ENCODE data around the gene WHRN.

Gene WHRN

DNA sequence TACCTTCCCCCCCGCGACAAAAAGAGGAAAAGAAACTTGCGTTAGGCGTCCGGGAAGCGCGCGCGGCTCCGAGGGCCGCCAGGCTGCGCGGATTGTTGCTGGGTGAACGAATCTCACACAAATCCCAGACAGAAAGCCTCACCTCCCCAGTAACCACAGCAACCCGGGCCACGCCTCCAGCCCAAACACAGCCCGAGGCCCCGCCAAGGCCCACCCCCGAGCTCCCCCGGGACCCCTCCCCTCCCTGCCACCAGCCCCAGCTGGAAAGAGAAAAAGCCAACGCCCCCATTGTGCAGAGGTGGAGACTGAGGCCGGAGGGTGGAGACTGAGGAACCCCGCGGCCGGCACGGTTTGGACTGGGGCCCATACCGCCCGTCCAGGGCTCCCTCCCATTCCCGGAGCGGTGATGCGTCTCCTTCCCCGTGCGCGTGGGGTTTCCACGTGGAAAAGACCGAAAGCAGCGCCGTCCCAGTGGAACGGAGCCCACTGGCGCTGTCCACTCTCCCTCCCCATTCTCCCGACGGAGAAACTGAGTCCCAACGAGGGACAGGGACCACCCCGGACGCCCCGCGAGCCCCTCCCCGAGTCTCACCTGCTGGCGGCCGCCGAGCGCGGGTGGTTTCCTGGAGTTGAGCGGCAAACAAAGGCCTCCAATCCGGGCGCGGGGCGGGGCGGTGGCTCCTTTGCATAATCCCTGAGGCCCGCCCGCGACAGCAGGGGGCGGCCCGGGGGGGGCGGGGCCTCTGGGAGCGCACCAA is 107.2 kb downstream of the WHRN start:
- peak; percentile 93 for DNase-seq (ENCODE audit: low spot score)

DNA sequence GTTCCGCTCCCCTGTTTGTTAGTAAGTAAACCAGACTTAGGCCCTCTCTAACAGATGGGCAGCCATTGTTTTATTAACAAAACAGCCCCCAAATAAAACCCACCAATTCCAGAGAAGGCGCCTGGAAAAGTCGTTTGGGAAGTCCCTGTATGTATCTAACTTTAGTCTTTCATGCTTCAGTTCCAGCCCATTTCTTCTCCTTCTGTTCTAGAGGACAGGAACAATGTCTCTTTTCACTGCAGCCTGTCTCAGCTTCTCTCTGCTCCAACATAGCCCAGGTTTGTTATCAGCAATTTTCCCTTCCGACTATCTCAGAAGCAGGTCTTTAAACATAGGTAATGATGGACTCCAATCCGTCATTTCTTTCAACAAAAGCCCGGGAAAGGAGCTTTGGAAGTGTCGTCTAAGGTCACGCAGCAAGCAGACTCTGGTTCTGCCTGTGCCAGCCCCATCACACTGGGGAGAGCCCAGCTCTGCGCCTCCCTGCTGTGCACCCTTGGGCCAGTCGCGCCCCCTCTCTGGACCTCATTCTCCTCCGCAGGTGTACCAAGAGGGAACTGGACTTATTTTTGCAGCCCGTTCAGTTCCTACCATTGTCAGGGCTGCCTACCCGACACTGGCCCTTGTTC is 107.9 kb downstream of the WHRN start:
- no peak for DNase-seq (ENCODE audit: low spot score)

- DNase-seq (ENCODE audit: low spot score), result no peak
These were observed 108.6 kb downstream of the WHRN start for GRCh38 chr9:114396558-114397218.

DNA sequence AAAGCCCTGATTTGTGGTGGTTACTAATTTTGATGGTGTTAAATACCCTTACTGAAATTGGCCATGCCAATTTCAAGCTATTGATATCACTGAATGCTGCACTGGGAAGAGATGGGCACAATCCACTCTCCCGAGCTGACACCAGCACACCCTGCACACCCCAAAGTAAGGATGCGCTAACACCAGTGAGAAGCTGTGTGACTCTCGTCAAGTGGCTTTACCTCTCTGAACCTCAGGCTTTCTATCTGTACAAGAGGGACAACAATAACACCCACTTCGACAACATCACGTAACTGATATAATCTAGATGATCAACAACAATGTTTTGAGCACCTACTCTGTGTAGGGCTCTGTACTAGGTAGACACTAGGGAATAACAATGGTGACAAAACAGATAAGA is 109.5 kb downstream of the WHRN start:
- DNase-seq (ENCODE audit: low spot score), result no peak

- no peak for DNase-seq (ENCODE audit: low spot score)
These were observed 110.0 kb downstream of the WHRN start for GRCh38 chr9:114395334-114395617.

DNA sequence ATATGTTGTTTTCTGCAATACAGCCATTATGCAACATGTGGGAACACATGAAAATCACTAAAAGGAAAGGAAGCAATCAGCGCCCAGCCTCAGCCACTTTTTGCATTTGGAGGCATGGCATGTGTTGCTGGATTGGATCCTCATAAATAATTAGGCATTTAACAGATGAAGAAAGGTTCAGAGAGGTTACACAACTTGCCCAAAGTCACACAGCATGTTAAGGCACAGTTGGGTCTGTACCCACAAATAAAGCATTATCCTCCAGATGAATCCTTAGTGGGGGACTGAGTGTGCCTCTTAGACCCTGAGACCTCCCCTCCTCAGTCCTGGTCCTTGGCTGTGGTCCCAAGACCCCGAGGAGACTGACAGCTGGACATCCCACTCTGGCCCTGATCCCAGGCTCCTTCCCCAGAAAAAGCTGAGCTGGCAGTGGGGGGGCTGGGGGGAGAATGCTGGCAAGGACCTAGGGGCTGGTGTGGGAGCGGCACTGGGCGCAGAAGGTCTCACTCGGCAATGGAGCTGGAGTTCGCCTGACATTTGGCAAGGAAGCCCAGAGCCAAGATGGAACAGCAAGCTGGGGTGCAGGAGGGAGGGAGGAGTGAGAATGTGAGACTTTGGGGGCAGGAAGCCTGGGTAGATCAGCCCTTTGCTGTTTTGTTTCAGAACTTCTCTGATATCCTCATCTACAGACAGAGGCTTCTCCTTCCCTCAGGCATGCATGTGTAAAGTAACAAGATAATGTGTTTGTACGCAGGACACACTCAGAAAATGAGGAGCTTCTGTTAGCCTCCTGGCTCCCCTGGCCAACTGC is 110.5 kb downstream of the WHRN start:
- DNase-seq (ENCODE audit: low spot score), result no peak

GRCh38 chr9:114392749-114393112 is 112.5 kb downstream of the WHRN start:
- DNase-seq (ENCODE audit: low spot score), result no peak

- DNase-seq (ENCODE audit: low spot score), result no peak
These were observed 114.3 kb downstream of the WHRN start for GRCh38 chr9:114390952-114391351.

- DNase-seq (ENCODE audit: low spot score), result no peak
These were observed 115.5 kb downstream of the WHRN start for GRCh38 chr9:114389612-114390368.

DNA sequence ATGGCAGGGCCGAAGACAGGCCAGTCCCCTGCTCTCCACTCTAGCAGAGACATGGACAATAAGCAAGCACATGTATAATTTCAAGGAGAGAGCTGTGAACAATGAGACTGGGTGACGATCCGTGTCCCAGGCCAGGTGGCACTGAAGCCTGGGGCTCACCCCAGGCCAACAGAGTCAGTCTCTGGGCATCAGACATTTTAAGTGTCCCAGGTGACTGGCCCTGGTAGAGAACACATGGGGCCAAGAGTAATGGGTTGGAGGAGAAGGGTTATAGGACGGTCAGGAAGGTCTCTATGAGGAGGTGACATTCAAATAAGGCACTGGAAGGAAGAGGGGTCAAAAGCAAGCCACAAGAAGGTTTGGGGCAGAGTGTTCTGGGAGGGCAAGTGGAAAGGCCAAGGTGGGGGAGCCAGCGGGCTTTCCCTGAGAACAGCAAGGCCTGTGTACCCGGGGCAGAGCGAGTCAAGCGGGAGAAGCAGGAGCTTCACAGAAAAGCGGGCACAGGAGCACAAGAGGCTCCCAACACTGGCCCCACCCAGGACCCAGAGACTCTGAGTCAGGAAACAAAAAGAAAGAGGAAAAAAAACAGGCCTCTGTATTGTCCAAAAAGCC is 116.4 kb downstream of the WHRN start:
- DNase-seq (ENCODE audit: low spot score), result no peak

DNA sequence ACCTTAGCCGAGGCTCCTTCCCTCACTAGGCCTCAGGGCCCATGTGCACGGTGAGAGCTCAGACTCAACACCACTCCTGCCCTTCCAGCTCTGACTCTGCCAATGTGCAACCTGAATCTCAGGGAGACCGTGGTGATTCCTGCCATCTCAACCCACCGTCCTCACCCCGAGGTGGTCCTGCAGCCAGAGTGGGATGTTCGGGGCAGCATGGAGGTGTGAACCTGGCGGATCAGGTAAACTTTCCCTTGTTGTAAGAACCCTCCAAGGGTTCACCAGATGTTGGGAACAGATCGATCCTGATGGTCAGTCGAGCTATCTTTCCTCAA is 117.0 kb downstream of the WHRN start:
- no peak for DNase-seq (ENCODE audit: low spot score)

- peak; percentile 86 for DNase-seq (ENCODE audit: low spot score)
These were observed 117.5 kb downstream of the WHRN start, which contains the start of gene AKNA for GRCh38 chr9:114387680-114388356. AKNA (minus strand) TSS chr9:114387982; CDS start chr9:114381333, 6,649 bp downstream.

- no peak for DNase-seq (ENCODE audit: low spot score)
These were observed 118.2 kb downstream of the WHRN start for GRCh38 chr9:114386886-114387679.

DNA sequence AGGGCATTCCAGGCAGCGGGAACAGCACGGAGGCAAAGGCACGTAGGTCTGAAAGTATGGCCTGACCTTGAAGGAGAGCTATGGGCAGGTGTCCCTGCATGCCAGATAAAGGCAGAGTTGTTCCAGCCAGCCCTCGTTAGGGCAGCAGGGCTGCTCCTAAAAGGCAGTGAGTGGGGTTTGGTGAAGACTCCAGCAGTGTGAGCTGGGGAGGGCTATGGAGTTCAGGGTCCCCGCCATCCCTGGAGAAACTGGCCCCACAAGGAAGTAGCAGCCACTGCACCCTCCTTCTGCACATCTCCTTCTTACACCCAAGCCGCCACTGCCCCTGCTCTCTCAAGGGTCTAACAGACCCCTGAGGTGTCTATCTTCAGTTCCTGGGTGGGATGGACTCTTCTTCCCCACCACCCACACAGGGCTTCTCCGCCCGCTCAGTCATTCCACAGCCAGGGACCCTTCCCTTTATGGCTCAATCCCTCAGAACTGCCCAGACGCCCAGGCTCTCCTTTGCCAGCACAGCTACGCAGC is 118.8 kb downstream of the WHRN start:
- no peak for DNase-seq (ENCODE audit: low spot score)

DNA sequence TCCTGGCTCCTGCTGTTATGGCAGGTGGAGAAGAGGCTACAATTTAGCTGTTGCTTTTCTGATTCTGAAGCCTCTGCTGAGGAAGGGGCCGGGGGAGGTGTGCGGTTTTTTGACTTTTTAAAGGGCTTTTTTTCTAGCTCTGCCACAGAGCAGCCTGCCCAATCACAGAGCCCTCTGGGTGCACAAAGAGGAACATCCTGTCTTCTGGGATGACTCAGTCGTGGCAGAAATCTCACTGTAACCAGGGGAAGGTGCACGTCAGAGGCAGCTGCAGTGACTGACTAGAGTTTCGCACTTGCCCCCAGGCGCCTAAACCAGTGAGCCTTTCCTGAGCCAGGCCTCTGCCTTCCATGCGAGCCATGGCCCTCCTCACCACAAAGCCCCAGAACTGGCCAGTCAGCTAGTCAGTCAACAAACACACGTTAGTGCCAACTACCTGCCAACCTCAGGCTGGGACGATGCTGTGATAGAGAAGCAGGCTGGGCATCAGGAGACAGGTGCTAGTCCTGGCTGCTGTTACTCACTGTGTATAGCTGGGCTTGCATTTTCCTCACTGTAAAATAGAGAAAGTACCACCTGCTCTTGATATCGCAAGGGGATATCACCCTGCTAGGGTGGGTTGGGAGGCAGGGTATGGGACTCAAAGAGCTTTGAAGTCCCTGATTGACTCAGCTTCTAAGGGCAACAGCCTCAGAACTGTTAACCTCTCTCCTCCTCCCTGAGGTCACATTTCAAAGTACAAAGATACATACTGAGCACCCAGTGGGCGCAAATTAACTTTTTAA is 119.7 kb downstream of the WHRN start:
- peak; percentile 92 for DNase-seq (ENCODE audit: low spot score)

- no peak for DNase-seq (ENCODE audit: low spot score)
These were observed 120.4 kb downstream of the WHRN start for GRCh38 chr9:114384836-114385396.

GRCh38 chr9:114384341-114384740 is 120.9 kb downstream of the WHRN start:
- no peak for DNase-seq (ENCODE audit: low spot score)

- DNase-seq (ENCODE audit: low spot score), result no peak
These were observed 121.6 kb downstream of the WHRN start for GRCh38 chr9:114383521-114384231.

Data from CD4-positive, alpha-beta T cell treated with Interleukin-15 for 4 hours (primary cell).